Effector memory CD4-positive, alpha-beta T cell (primary cell): ENCODE data around the gene AAK1.

Source experiments
- DNase-seq, 3 donors: peaks; one replicate each; pipeline ENCODE4 v3.0.0-alpha.2; 2020
- H3K27ac ChIP-seq: 2 replicates; pipeline ENCODE4 v1.7.0; 2013; ENCODE audit warnings: mild to moderate bottlenecking, low read length, moderate library complexity; ENCODE audit not compliant: insufficient read depth, poor library complexity, severe bottlenecking
- H3K27me3 ChIP-seq: replicated peaks from 2 replicates; pipeline ENCODE4 v1.7.0; 2013; ENCODE audit warnings: mild to moderate bottlenecking, low read length; ENCODE audit not compliant: insufficient read depth, control insufficient read depth, poor library complexity, severe bottlenecking
- H3K36me3 ChIP-seq: 2 replicates; pipeline ENCODE4 v1.7.0; 2013; ENCODE audit warnings: mild to moderate bottlenecking, low read length, moderate library complexity; ENCODE audit not compliant: control insufficient read depth, insufficient read depth
- H3K4me1 ChIP-seq: 2 replicates; pipeline ENCODE4 v1.7.0; 2013; ENCODE audit warnings: low read length, mild to moderate bottlenecking; ENCODE audit not compliant: control insufficient read depth, insufficient read depth, poor library complexity, severe bottlenecking
- H3K4me3 ChIP-seq: 2 replicates; pipeline ENCODE4 v1.7.0; 2013; ENCODE audit warnings: low read length, low read depth, mild to moderate bottlenecking; ENCODE audit not compliant: insufficient read depth, poor library complexity, severe bottlenecking
- H3K9me3 ChIP-seq: 2 replicates; pipeline ENCODE4 v1.7.0; 2013; ENCODE audit warnings: mild to moderate bottlenecking, low read length, moderate library complexity; ENCODE audit not compliant: control insufficient read depth

Gene AAK1

GRCh38 chr2:69592511-69592910 is 51.0 kb downstream of the AAK1 start:
- no peaks in the 10 kb centered on the region for H3K9me3 ChIP-seq
- H3K4me1 ChIP-seq, result peaks cover 23% of the 10 kb centered on the region
- H3K27me3 ChIP-seq, result no peaks in the 10 kb centered on the region
- H3K36me3 ChIP-seq, result no peaks in the 10 kb centered on the region
- H3K27ac ChIP-seq, result no peak overlapping the region
- no peak overlapping the region for H3K4me3 ChIP-seq
- no peak for DNase-seq

DNA sequence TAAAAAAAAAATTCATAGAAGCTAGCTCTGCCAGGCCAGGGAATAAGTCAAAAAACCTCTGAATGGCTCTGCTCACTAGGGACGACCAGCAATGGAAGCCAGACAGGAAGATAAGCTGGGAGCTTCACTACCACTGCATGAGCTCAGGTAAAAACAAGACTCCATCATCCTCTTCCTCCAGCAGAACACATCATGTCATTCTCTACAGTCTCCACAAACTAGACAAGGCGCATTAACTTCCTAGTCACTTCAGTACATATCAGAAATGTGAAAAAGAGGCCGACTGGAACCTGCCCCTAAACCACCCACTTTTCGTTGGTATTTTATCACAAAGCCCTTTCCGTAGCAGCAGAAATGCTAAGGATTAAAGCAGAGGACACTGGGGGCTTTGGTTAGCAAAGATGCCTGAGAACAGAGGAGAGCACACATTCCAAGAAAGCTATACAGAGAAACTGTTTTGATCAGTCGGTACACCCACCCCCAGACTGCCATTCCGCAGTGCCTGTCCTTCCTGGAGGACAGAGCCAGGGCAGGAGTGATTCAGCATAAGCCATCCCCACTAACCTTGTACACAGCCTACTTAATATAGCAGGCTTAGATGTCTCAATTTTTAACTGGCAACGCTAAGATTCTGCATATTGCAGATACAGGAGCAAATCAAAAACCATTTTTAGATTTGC is 53.4 kb downstream of the AAK1 start:
- Histone ChIP-seq H3K4me1 (peaks cover 19% of the 10 kb centered on the region), H3K36me3 (no peaks in the 10 kb centered on the region), H3K27ac (no peak overlapping the region), H3K4me3 (no peak overlapping the region), H3K9me3 (no peaks in the 10 kb centered on the region), H3K27me3 (no peaks in the 10 kb centered on the region)
- no peak for DNase-seq

DNA sequence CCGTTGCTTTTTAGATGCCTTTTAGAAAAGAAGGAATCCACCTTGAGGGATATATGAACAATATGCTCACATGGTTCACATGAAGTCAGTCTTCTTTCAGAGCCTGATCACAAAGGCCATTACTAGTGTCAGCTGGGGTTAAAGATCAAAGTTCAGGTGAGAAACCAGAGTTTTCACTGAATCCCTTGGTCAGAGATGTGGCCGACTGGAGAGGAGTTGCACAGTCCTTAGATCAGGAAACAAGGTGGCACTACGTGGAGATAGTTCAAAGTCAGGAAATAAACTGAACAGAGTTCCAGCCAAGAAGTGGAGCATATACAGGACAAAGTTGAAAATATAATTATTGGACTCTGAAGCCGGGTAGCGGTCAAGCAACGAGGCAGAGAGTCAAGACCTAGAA is 54.6 kb downstream of the AAK1 start:
- peaks cover 31% of the 10 kb centered on the region for H3K4me1 ChIP-seq
- H3K36me3 ChIP-seq, result no peaks in the 10 kb centered on the region
- H3K27me3 ChIP-seq, result no peaks in the 10 kb centered on the region
- H3K4me3 ChIP-seq, result no peak overlapping the region
- H3K27ac ChIP-seq, result no peak overlapping the region
- no peaks in the 10 kb centered on the region for H3K9me3 ChIP-seq
- DNase-seq, result no peak

DNA sequence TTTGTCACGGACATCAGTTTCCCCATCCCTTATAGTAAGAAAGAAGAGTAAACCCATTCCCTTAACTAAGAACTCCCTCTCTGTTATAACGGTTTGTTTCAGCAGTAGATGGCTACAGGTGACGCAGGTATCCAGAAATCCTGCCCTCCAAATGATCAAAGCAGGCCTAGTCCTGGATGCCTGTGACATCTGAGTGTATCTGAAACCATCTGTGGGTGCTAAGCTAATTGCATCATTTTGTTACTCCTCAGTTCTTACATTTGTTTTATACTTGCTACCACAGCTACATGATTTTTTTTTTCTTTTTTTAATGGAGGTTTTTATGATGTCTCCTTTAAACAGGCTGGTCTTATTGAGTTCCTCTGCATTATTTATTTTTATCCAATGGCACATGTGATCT is 55.1 kb downstream of the AAK1 start:
- Histone ChIP-seq H3K4me3 (no peak overlapping the region), H3K27ac (peak overlapping the region; percentile 8), H3K27me3 (no peaks in the 10 kb centered on the region), H3K4me1 (peaks cover 36% of the 10 kb centered on the region), H3K36me3 (no peaks in the 10 kb centered on the region), H3K9me3 (no peaks in the 10 kb centered on the region)
- no peak for DNase-seq

DNA sequence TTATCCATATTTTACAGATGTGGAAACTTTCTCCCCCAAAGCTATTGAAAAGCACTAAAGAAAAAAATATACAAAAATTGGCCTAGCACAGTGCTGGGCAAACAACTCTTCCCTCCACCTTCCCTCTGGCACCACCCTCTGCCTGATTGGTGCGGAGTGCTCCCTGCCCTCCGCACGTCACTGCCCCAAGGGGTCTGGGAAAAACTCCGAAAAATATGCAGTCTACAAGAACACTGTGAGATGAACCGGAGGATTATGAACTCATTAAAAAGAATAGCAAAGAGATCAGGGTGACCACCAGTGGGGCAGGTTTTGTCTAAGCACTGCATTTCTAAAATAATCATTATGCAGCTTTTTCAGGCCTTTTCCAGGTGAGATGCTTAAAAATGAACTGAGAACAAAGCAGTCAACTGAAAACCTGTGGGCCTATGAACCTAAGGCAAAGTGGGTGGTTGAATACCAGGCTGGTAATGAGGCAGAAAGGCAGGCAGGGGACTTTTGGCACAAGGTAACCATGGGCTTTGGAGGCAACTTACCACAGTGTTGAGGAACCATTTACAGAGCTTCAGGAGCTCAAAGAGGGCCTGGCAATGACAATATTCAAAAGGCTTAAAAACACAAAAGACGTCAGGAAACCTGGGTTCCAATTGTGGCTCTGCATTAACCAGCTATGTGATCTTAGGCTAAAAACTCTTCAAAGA is 57.5 kb downstream of the AAK1 start:
- Histone ChIP-seq H3K4me3 (no peak overlapping the region), H3K27me3 (no peaks in the 10 kb centered on the region), H3K27ac (no peak overlapping the region), H3K4me1 (peaks cover 39% of the 10 kb centered on the region), H3K9me3 (no peaks in the 10 kb centered on the region), H3K36me3 (no peaks in the 10 kb centered on the region)
- DNase-seq, result no peak

DNA sequence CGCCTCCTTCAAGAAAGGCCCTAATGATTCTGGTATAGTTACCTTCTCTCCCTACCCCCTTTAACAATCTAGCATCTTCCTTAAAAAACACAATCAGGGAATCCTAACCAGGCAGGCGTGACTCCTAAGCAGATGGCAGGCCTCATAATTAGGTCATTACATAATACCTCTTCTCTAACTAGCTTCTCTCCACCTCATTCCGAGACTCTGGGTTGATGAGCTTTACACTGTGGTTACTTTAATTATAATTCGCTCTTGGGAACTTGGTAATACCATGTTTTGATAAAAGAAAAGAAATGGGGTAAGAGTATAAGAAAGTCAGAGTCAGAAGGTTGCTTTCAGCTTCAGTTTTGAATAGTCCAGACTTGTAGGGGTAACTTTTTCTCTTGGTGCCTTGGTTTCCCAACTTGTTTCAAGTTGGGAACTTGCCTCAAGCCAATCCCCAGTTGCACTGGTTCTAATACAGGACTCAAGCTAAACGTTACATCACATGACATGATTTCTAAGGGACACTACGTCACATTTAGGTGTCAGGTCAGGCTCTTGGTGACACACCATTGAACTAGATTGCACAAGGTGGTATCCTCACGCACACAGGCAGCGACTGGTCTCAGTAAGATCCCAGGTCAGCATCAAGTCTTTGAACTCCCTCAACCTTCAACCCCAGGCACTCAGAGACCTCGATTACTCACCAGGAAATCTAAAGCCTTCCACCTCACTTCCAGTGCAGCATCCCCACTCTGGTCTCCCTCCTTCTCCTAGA is 59.2 kb downstream of the AAK1 start:
- peak overlapping the region; percentile 17 for H3K27ac ChIP-seq
- H3K36me3 ChIP-seq, result no peaks in the 10 kb centered on the region
- peaks cover 38% of the 10 kb centered on the region for H3K4me1 ChIP-seq
- no peaks in the 10 kb centered on the region for H3K27me3 ChIP-seq
- DNase-seq, result no peak
- H3K9me3 ChIP-seq, result no peaks in the 10 kb centered on the region
- no peak overlapping the region for H3K4me3 ChIP-seq

DNA sequence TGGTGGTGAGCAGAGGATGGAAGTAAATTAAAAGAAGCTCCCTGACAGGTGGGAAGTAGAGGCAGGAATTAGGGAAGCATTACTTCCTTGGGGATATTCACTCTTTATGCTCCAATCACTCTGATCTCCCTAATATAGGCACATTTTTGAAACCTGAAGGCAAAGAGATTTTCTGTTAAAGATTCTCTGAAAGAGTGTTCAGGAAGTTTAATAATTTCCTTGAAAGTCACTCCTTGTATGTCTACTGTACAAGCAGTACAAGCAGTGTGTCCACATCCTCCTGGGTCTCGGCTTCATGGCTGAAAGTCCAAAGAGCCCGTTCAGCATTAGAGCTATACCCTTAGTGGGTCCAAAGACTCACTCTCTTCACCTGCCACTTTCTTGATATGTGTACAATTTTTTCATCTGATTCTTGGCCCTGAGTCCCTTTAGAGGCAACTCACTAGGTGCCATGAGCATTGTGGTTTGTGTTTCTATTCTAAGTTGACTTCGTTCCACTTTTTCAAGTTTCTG is 60.2 kb downstream of the AAK1 start:
- H3K9me3 ChIP-seq, result no peaks in the 10 kb centered on the region
- H3K27me3 ChIP-seq, result no peaks in the 10 kb centered on the region
- H3K4me3 ChIP-seq, result no peak overlapping the region
- no peaks in the 10 kb centered on the region for H3K36me3 ChIP-seq
- H3K4me1 ChIP-seq, result peaks cover 33% of the 10 kb centered on the region
- no peak for DNase-seq
- H3K27ac ChIP-seq, result no peak overlapping the region

DNA sequence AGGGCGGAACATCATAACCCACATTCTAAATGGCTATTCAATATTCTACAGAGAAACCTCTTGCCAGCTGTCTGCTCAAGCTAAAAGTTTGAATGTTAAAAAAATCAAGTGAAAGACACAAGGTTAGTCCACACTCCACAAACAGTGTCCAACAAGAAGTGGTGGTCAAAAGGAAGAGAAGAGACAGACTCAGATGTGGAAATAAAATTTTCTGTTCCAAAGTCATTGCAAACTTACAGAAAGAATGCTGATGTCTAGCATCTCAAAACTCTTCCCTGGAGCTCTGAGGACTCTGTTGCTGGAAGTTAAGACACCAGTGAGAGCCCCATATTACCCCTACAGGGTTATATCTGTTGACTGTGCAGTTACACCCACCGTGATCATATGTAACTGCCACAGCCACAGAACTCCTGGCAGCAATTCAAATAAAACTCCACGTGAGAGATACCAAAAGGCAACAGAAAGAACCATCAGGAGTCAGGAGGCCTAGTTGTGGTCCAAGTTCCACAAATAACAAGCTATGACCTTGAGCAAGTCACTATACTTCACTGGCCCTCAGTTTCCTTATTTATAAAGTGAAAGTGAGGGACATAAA is 60.9 kb downstream of the AAK1 start:
- H3K4me3 ChIP-seq, result no peak overlapping the region
- H3K36me3 ChIP-seq, result no peaks in the 10 kb centered on the region
- no peak for DNase-seq
- no peaks in the 10 kb centered on the region for H3K9me3 ChIP-seq
- no peaks in the 10 kb centered on the region for H3K27me3 ChIP-seq
- H3K27ac ChIP-seq, result no peak overlapping the region
- peaks cover 33% of the 10 kb centered on the region for H3K4me1 ChIP-seq

DNA sequence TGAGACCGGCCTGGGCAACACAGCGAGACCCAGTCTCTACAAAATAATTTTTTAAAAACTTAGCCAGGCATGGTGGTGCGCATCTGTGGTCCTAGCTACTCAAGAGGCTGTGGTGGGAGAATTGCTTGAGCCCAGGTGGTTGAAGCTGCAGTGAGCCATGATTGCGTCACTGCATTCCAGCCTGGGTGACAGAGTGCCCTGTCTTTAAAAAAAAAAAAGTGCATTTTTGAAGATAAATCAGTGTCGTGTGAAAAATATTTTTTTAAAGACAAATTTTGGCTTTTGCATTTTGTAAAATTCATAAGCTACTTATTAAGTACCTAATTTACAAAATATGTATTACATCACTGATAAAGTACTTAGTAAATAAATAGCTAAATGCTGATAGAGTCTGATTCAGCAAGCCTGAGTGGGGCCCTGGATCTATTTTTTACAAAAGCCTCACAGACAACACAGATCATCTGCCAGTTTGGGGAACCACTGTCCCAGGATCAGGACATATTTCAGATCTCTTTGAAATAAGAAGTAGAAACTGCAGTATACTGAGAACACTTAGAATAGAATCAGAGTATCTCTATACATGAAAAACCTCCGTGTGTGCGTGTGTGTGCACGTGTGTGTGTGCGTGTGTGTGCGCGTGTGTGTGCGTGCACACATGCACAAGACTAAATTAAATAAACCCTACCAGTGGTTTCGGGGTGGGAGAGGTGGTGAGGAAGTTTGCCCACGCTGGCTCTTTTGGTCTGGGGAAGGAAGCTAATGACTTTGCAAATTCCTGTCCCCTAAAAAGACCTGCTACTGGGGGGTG is 61.6 kb downstream of the AAK1 start:
- Histone ChIP-seq H3K4me1 (peaks cover 37% of the 10 kb centered on the region), H3K27me3 (no peaks in the 10 kb centered on the region), H3K4me3 (no peak overlapping the region), H3K36me3 (no peaks in the 10 kb centered on the region), H3K9me3 (no peaks in the 10 kb centered on the region), H3K27ac (no peak overlapping the region)
- DNase-seq, result no peak
